ENCODE data around the gene PTPRD.

Gene PTPRD

DNA sequence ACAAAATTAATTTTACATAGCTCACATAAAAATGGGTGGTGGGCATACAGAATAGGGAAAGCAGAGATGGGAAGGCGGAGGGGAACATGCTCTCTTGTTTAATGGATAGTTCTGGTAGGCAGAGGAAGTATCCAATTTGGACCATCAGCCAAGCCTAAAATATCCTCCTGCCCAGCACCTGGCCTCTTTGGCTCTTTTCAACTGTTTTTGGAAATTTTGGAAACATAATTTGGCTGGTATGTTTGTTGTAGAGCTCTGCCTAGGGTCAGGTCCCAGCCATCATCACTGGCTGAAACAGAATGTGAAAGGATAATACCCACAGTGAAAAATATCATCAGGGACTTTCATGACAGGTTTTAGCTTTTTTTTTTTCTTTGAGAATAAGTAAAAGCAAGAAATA is 2345.9 kb downstream of the PTPRD start:
- POLR2A ChIA-PET = no interaction called here
- TF ChIP-seq CTCF (IDR thresholded peaks at IDR 0.05; ENCODE audit: insufficient read depth, low read length, missing control alignments) = no peak
- H3K4me3 ChIP-seq (ENCODE audit: low read depth, low read length) = no peak overlapping the region
- CTCF ChIA-PET = no interaction called here
- DNase-seq (ENCODE audit: low read depth, low spot score) = no peak

DNA sequence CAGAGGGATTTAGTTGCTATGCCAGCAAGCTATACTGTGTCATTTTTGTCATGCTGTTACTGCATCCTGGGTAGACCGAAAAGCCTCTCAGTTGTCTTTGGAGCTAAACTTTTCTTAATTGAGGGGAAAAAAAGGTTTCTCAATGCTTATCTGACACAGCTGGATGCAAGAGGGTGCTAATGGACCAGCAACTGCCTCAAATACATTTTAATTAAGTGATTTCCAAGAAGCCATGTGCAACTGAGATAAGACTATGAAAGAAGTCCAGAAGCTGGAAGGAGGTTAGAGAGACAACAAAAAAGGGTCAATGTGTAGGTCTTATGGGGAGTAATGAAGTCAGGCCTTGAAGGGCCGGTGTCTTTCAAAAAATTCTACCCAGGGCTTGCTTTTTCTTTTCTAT is 2347.5 kb downstream of the PTPRD start:
- ChIA-PET CTCF (no interaction called here), POLR2A (no interaction called here)
- no peak overlapping the region for H3K4me3 ChIP-seq (ENCODE audit: low read depth, low read length)
- DNase-seq (ENCODE audit: low read depth, low spot score) = no peak
- TF ChIP-seq CTCF (IDR thresholded peaks at IDR 0.05; ENCODE audit: insufficient read depth, low read length, missing control alignments) = no peak

Measured in AG04449 (cell line).